Loucy (cell line): ENCODE results near the gene ZNF229.
"Not testable (repeated sequence)": the region's sequence is repeated elsewhere in the genome, so short reads cannot be mapped to it uniquely, and the experiment has no call there.

Source experiments
- H2AFZ ChIP-seq: fragments of 200-600 bp; sonication (generic); 2 replicates; pipeline ENCODE4 v1.6.0; 2016; ENCODE audit warnings: antibody characterized with exemption, mild to moderate bottlenecking, low read length, moderate library complexity
- H3F3A ChIP-seq: fragments of 200-600 bp; 2 replicates; pipeline ENCODE4 v1.6.0; 2016; ENCODE audit warnings: antibody characterized with exemption, low read depth, mild to moderate bottlenecking
- H3K27me3 ChIP-seq: fragments of 200-600 bp; sonication (generic); 2 replicates; pipeline ENCODE4 v1.6.1; 2014; ENCODE audit warnings: low read length, mild to moderate bottlenecking; ENCODE audit not compliant: insufficient read depth, poor library complexity, severe bottlenecking
- H3K36me3 ChIP-seq: fragments of 200-600 bp; sonication (generic); 2 replicates; pipeline ENCODE4 v1.6.1; 2016; ENCODE audit warnings: low read length; ENCODE audit not compliant: insufficient read depth
- H3K4me1 ChIP-seq: fragments of 200-600 bp; sonication (generic); 2 replicates; pipeline ENCODE4 v1.5.1; 2014; ENCODE audit warnings: low read length, mild to moderate bottlenecking; ENCODE audit not compliant: insufficient read depth, poor library complexity, severe bottlenecking
- H3K4me2 ChIP-seq: fragments of 200-600 bp; sonication (generic); 2 replicates; pipeline ENCODE4 v1.6.0; 2014; ENCODE audit warnings: antibody characterized with exemption, low read length, low read depth, mild to moderate bottlenecking; ENCODE audit not compliant: poor library complexity, severe bottlenecking
- H3K4me3 ChIP-seq: fragments of 200-600 bp; sonication (generic); 2 replicates; pipeline ENCODE4 v1.5.1; 2014; ENCODE audit warnings: low read length, mild to moderate bottlenecking, mixed read lengths; ENCODE audit not compliant: poor library complexity, severe bottlenecking
- H3K79me2 ChIP-seq: fragments of 200-600 bp; sonication (generic); 2 replicates; pipeline ENCODE4 v1.6.1; 2014; ENCODE audit warnings: low read length; ENCODE audit not compliant: insufficient read depth
- H3K9ac ChIP-seq: fragments of 200-600 bp; sonication (generic); 2 replicates; pipeline ENCODE4 v1.6.0; 2014; ENCODE audit warnings: mild to moderate bottlenecking, low read depth, low read length, moderate library complexity; ENCODE audit not compliant: poor library complexity, severe bottlenecking
- H3K9me2 ChIP-seq: fragments of 200-600 bp; sonication (generic); replicated peaks from 2 replicates; pipeline ENCODE4 v1.6.1; 2016; ENCODE audit warnings: low read depth, low read length, mixed read lengths
- H3K9me3 ChIP-seq: fragments of 200-600 bp; sonication (generic); 2 replicates; pipeline ENCODE4 v1.6.1; 2014; ENCODE audit warnings: mild to moderate bottlenecking, antibody characterized with exemption, low read length, low read depth; ENCODE audit not compliant: insufficient read depth
- H4K20me1 ChIP-seq: fragments of 200-600 bp; sonication (generic); 2 replicates; pipeline ENCODE4 v1.6.0; 2014; ENCODE audit warnings: antibody characterized with exemption, low read length, mild to moderate bottlenecking; ENCODE audit not compliant: insufficient read depth, poor library complexity, severe bottlenecking
- EZH2phosphoT487 ChIP-seq: fragments of 200-600 bp; IDR thresholded peaks from 2 replicates; pipeline ENCODE4 v1.6.1; 2018; ENCODE audit warnings: antibody characterized with exemption, mild to moderate bottlenecking, moderate library complexity, borderline replicate concordance
- TF ChIP-seq, protein P1 (sequence below): fragments of 200-600 bp; sonication (generic); conservative IDR thresholded peaks from 2 replicates; pipeline ENCODE4 v1.5.1; 2014; ENCODE audit warnings: mild to moderate bottlenecking, antibody characterized with exemption, low read length

ZNF229 gene

GRCh38 chr19:44447916-44448674, at the start of gene ZNF229:
TSS of gene ZNF229 (minus strand) at chr19:44448472. CDS start at chr19:44442847, 5,625 bp downstream.
- no peaks in the 10 kb centered on the region for H3K79me2 ChIP-seq

GRCh38 chr19:44496711-44497110, 48.4 kb upstream of the ZNF229 start:
- peak overlapping the region; percentile 89 for H3K4me2 ChIP-seq
- H3K4me3 ChIP-seq, result peak overlapping the region; percentile 90
- no peaks in the 10 kb centered on the region for H3F3A ChIP-seq
- H4K20me1 ChIP-seq, result peaks cover 16% of the 10 kb centered on the region
- H3K9ac ChIP-seq, result no peak overlapping the region
- no peaks in the 10 kb centered on the region for H3K27me3 ChIP-seq
- peaks cover 41% of the 10 kb centered on the region for H3K9me3 ChIP-seq
- H3K36me3 ChIP-seq, result peaks cover 47% of the 10 kb centered on the region; the same call in 1 of the 2 replicates
- H2AFZ ChIP-seq, result no peak overlapping the region
- H3K9me2 ChIP-seq, result no peaks in the 10 kb centered on the region
- peaks cover 69% of the 10 kb centered on the region for H3K79me2 ChIP-seq
- peaks cover 24% of the 10 kb centered on the region for H3K4me1 ChIP-seq
- TF ChIP-seq, protein P1, sequence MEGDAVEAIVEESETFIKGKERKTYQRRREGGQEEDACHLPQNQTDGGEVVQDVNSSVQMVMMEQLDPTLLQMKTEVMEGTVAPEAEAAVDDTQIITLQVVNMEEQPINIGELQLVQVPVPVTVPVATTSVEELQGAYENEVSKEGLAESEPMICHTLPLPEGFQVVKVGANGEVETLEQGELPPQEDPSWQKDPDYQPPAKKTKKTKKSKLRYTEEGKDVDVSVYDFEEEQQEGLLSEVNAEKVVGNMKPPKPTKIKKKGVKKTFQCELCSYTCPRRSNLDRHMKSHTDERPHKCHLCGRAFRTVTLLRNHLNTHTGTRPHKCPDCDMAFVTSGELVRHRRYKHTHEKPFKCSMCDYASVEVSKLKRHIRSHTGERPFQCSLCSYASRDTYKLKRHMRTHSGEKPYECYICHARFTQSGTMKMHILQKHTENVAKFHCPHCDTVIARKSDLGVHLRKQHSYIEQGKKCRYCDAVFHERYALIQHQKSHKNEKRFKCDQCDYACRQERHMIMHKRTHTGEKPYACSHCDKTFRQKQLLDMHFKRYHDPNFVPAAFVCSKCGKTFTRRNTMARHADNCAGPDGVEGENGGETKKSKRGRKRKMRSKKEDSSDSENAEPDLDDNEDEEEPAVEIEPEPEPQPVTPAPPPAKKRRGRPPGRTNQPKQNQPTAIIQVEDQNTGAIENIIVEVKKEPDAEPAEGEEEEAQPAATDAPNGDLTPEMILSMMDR, result no peak

More at GRCh38 chr19:44447916-44448674, at the start of gene ZNF229:
- no peak within 1 kb of the TSS for H2AFZ ChIP-seq
- no peaks in the 10 kb centered on the region for H3K4me1 ChIP-seq
- no peaks in the 10 kb centered on the region for H4K20me1 ChIP-seq
- H3K27me3 ChIP-seq, result no peaks in the 10 kb centered on the region
- H3K9me2 ChIP-seq, result no peaks in the 10 kb centered on the region
- no peak within 1 kb of the TSS for H3K4me2 ChIP-seq
- H3K9ac ChIP-seq, result no peak within 1 kb of the TSS
- no peaks in the 10 kb centered on the region for H3F3A ChIP-seq
- H3K36me3 ChIP-seq, result no peaks in the 10 kb centered on the region
- H3K4me3 ChIP-seq, result no peak within 1 kb of the TSS
- TF ChIP-seq, protein P1, result no peak
- TF ChIP-seq EZH2phosphoT487, result no peak
- peaks cover 24% of the 10 kb centered on the region; the same call in 1 of the 2 replicates for H3K9me3 ChIP-seq

DNA sequence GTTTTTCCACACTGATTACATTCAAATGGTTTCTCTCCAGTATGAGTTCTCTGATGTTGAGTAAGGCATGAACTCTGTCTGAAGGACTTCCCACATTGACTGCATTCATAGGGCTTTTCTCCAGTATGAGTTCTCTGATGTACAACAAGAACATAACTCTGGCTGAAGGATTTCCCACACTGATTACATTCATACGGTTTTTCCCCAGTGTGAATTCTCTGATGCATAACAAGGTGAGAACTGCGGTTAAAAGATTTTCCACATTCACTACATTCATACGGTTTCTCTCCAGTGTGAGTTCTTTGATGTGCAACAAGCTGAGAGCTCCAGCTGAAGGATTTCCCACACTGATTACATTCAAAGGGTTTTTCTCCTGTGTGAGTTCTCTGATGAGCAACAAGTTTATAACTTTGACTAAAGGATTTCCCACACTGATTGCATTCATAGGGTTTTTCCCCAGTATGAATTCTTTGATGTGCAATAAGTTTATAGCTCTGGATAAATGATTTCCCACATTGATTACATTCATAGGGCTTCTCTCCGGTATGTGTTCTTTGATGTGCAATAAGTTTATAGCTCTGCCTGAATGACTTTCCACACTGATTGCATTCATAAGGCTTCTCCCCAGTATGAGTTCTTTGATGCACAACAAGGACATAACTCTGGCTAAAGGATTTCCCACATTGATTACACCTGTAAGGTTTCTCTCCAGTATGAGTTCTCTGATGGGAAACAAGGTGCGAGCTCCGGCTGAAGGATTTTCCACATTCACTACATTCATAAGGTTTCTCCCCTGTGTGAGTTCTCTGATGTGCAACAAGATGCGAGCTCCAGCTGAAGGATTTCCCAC, 28.5 kb upstream of the ZNF229 start:
- H4K20me1 ChIP-seq, result no peaks in the 10 kb centered on the region
- peaks cover 11% of the 10 kb centered on the region for H3K27me3 ChIP-seq
- H3K9me2 ChIP-seq, result no peaks in the 10 kb centered on the region
- peaks cover 56% of the 10 kb centered on the region for H3K36me3 ChIP-seq
- H2AFZ ChIP-seq, result no peak overlapping the region
- peaks cover 84% of the 10 kb centered on the region for H3K9me3 ChIP-seq
- TF ChIP-seq, protein P1, result no peak
- no peak for TF ChIP-seq EZH2phosphoT487
- H3K9ac ChIP-seq, result no peak overlapping the region
- no peak overlapping the region for H3K4me2 ChIP-seq
- H3K79me2 ChIP-seq, result no peaks in the 10 kb centered on the region
- no peak overlapping the region for H3K4me3 ChIP-seq
- H3K4me1 ChIP-seq, result no peaks in the 10 kb centered on the region
- peaks cover 13% of the 10 kb centered on the region for H3F3A ChIP-seq

- H4K20me1 ChIP-seq, H3K27me3 ChIP-seq, H3K4me1 ChIP-seq, H3K36me3 ChIP-seq, H3K79me2 ChIP-seq, H3F3A ChIP-seq, H2AFZ ChIP-seq, H3K4me3 ChIP-seq, H3K4me2 ChIP-seq, H3K9me2 ChIP-seq, H3K9ac ChIP-seq: not testable (repeated sequence)
- peaks cover 22% of the 10 kb centered on the region; the same call in 1 of the 2 replicates for H3K9me3 ChIP-seq
Measured at GRCh38 chr19:44468730-44469129, 20.5 kb upstream of the ZNF229 start.

GRCh38 chr19:44462600-44463286, 14.5 kb upstream of the ZNF229 start:
- not testable (repeated sequence) for H3K9me2 ChIP-seq, H3K36me3 ChIP-seq, H3K4me1 ChIP-seq, H2AFZ ChIP-seq, H3K9ac ChIP-seq, H3K9me3 ChIP-seq, H3K4me2 ChIP-seq, H3K79me2 ChIP-seq, H3K4me3 ChIP-seq, H3K27me3 ChIP-seq, H3F3A ChIP-seq, H4K20me1 ChIP-seq
